MG63 (cell line): Measurements from ENCODE around the gene SCART1. TPM values are rescaled to one million over a fixed set of nuclear protein-coding genes. Genes with fewer than 3 reads are reported as not detected.
"Not testable (repeated sequence)": the region's sequence is repeated elsewhere in the genome, so short reads cannot be mapped to it uniquely, and the experiment has no call there.

Experiments used
- DNase-seq: peaks from one replicate; pipeline ENCODE4 v3.0.0-alpha.2; 2020
- H3K27me3 ChIP-seq: fragments of 250-450 bp; sonication (Bioruptor Pico); 2 replicates; pipeline ENCODE4 v1.5.1; 2020; ENCODE audit warnings: mild to moderate bottlenecking, moderate library complexity
- H3K36me3 ChIP-seq: fragments of 250-450 bp; sonication (Bioruptor Pico); 2 replicates; pipeline ENCODE4 v1.5.1; 2020; ENCODE audit warnings: mild to moderate bottlenecking, moderate library complexity
- H3K4me3 ChIP-seq: fragments of 250-450 bp; sonication (Bioruptor Pico); 2 replicates; pipeline ENCODE4 v1.5.1; 2020; ENCODE audit warnings: mild to moderate bottlenecking, moderate library complexity
- H3K9me3 ChIP-seq: fragments of 250-450 bp; sonication (Bioruptor Pico); 2 replicates; pipeline ENCODE4 v1.5.1; 2020; ENCODE audit warnings: mild to moderate bottlenecking, moderate library complexity
- total RNA-seq: library from RNA; depleted of rRNA; stranded (reverse); fragments of >200 nt; shearing (Covaris generic); gene quantifications from 2 replicates; pipeline ENCODE4 v1.2.3, GENCODE V29; 2014; ENCODE audit warnings: low replicate concordance

The SCART1 gene
- total RNA-seq, 1 experiment from 2014 or later = 1.5 TPM

GRCh38 chr10:133476641-133476990 lies 22.9 kb downstream of the SCART1 start:
- no peak overlapping the region for H3K4me3 ChIP-seq
- no peaks in the 10 kb centered on the region for H3K27me3 ChIP-seq
- H3K9me3 ChIP-seq = no peaks in the 10 kb centered on the region
- no peaks in the 10 kb centered on the region for H3K36me3 ChIP-seq
- DNase-seq = no peak

GRCh38 chr10:133481086-133481643 lies 27.4 kb downstream of the SCART1 start:
- H3K27me3 ChIP-seq = no peaks in the 10 kb centered on the region
- DNase-seq = no peak
- H3K36me3 ChIP-seq = no peaks in the 10 kb centered on the region; the same call in 1 of the 2 replicates
- peaks cover 7% of the 10 kb centered on the region; the same call in 1 of the 2 replicates for H3K9me3 ChIP-seq
- H3K4me3 ChIP-seq = no peak overlapping the region

GRCh38 chr10:133481657-133482056 lies 27.9 kb downstream of the SCART1 start:
- Histone ChIP-seq H3K9me3 (peaks cover 9% of the 10 kb centered on the region; the same call in 1 of the 2 replicates), H3K36me3 (no peaks in the 10 kb centered on the region; the same call in 1 of the 2 replicates), H3K27me3 (no peaks in the 10 kb centered on the region), H3K4me3 (no peak overlapping the region)
- no peak for DNase-seq

DNA sequence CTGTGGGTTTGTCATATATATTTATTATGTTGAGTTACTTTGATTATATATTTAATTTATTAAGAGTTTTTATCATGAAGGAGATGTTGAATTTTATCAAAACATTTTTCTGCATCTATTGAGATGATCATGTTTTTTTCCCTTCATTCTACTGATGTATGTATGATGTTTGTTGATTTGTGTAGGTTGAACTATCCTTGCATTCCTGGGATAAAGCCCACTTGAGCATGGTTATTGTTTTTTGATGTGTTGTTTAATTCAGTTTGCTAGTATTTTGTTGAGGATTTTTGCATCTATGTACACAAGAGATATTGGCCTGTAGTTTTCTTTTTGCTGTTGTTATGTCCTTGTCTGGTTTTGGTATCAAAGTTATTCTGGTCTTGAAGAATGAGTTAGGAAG lies 31.1 kb downstream of the SCART1 start:
- Histone ChIP-seq H3K36me3 (no peaks in the 10 kb centered on the region; the same call in 1 of the 2 replicates), H3K9me3 (peaks cover 13% of the 10 kb centered on the region), H3K4me3 (no peak overlapping the region), H3K27me3 (no peaks in the 10 kb centered on the region)
- no peak for DNase-seq

DNA sequence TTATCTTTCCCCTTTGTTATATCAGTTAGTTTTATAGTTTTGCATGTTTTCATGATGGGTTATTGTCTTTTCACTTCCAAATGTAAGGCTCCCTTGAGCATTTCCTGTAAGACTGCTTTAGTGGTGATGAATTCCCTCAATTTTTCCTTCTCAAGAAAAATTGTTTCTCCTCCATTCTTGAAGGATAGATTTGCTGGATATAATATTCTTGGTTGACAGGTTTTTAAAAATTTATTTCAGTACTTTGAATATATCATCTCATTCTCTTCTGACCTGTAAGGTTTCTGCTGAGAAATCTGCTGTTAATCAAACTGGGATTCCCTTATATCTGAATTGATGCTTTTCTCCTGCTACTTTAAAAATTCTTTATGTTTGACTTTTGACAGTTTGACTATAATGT lies 33.3 kb downstream of the SCART1 start:
- Histone ChIP-seq H3K9me3 (peaks cover 13% of the 10 kb centered on the region), H3K27me3 (no peaks in the 10 kb centered on the region), H3K4me3 (no peak overlapping the region), H3K36me3 (peaks cover 6% of the 10 kb centered on the region; the same call in 1 of the 2 replicates)
- DNase-seq = no peak

GRCh38 chr10:133488354-133488753 lies 34.6 kb downstream of the SCART1 start:
- no peak for DNase-seq
- H3K36me3 ChIP-seq = peaks cover 6% of the 10 kb centered on the region; the same call in 1 of the 2 replicates
- no peaks in the 10 kb centered on the region for H3K27me3 ChIP-seq
- peaks cover 13% of the 10 kb centered on the region for H3K9me3 ChIP-seq
- no peak overlapping the region for H3K4me3 ChIP-seq

DNA sequence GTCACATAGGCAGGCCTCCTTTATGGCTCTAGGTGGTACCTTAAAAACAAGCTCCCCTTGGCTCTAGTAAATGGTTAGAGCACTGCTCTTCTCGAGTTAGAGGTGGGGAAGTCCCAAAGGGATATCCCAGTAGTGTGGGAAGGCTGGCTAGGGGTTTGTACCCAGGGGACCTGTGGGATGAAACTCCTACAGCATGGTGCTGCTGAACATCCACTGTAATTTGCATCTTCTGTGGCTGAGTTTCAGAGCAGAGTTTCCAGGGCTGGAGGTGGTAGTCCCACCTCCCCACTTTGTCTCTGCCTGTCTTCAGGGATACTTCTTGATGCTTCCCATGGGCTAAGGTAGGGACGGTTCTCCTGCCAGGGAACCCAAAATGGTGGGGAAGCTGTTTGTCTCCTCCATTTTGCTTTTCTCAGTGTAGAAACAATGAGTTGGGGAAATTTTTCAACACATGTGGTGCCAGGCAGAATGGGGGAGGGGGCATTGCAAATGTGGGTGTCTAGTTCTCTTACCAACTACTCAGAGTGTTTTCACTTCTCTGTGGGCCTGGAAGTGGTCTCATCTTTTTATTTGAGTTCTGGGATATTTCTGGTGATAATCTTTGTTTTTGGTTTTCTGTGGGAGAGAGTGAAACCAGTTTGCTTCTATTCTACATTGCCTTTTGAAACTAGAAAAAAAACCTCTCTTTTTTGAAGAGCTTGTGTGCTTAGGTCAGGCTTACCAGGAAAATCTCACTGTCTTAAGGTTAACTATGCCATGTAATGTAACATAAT lies 36.3 kb downstream of the SCART1 start:
- Histone ChIP-seq H3K9me3 (peaks cover 13% of the 10 kb centered on the region), H3K36me3 (peaks cover 6% of the 10 kb centered on the region; the same call in 1 of the 2 replicates), H3K27me3 (no peaks in the 10 kb centered on the region), H3K4me3 (no peak overlapping the region)
- no peak for DNase-seq

DNA sequence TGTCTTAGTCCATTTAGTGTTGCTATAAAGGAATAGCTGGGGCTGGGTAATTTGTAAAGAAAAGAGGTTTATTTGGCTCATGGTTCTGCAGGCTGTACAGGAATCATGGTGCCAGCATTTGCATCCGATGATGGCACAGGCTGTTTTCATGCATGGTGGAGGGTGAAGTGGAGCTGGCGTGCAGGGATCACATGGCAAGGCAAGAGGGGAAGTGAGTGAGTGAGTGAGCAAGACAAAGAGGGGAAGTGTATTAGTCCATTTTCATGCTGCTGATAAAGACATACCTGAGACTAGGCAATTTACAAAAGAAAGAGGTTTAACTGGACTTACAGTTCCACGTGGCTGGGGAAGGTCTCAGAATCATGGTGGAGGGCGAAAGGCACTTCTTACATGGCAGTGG lies 39.8 kb downstream of the SCART1 start:
- H3K4me3 ChIP-seq, H3K27me3 ChIP-seq, DNase-seq, H3K36me3 ChIP-seq, H3K9me3 ChIP-seq: not testable (repeated sequence)

DNA sequence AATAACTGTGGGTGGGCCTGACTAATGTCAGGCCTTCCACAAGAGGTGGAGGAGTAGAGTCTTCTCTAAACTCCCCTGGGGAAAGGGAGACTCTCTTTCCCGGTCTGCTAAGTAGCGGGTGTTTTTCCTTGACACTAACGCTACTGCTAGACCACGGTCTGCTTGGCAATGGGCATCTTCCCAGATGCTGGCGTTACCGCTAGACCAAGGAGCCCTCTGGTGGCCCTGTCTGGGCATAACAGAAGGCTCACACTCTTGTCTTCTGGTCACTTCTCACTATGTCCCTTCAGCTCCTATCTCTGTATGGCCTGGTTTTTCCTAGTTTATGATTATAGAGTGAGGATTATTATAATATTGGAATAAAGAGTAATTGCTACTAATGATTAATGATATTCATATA lies 43.6 kb downstream of the SCART1 start:
- H3K27me3 ChIP-seq, H3K4me3 ChIP-seq, DNase-seq, H3K9me3 ChIP-seq, H3K36me3 ChIP-seq: not testable (repeated sequence)

DNA sequence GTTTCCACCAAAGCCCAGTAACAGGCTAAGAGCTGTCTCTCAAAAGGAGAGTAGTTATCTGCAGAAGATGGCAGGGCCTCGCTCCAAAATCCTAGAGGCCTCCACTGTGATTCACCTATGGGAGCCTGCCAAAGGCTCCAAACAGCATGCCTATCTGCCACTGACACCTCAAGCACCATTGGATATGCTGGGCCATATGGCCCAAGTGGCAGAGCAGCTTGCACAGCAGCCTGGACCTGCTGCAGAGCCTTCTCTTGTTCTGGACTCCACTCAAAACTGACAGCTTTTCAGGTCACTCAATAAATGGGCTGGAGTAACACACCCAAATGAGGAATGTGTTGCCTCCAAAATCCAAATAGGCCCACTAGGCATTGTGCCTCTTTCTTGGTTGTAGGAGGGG lies 45.4 kb downstream of the SCART1 start:
- not testable (repeated sequence) for H3K27me3 ChIP-seq, H3K36me3 ChIP-seq, H3K4me3 ChIP-seq, DNase-seq, H3K9me3 ChIP-seq

DNA sequence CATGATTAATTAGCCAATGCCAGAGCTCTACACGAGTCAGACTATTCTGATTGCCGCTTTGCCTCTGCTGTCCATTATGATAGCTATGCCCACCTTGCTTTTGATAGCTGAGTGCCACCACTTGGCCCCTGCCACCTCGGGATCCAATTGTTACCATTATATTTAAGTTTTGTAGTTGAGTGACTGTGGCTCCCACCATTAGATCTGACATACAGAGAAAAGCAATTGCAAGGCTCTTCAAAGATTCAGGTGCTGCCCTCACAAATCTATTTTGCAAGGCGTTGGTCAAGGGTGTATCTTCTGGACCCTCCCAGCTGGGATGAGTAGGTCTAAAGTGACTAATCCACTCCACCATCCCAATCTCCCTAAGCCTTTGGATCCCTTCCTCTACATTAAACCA lies 47.2 kb downstream of the SCART1 start:
- not testable (repeated sequence) for H3K27me3 ChIP-seq, H3K36me3 ChIP-seq, DNase-seq, H3K4me3 ChIP-seq, H3K9me3 ChIP-seq

DNA sequence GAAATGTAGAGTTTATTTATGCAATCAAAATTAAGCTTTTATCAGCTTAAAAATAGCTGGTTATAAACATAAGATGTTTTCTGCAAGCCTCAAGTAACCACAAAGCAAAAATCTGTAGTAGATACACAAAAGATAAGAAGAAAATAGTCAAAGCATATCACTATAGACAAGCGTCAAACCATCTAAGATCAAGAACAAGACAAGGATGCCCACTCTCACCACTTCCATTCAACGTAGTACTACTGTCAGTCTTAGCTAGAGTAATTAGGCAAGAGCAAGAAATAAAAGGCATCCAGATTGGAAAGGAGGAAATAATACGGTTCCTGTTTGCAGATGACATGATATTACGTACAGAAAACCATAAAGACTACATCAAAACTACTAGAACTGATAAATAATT lies 56.0 kb downstream of the SCART1 start:
- no peaks in the 10 kb centered on the region for H3K36me3 ChIP-seq
- DNase-seq = no peak
- H3K9me3 ChIP-seq = no peaks in the 10 kb centered on the region
- no peak overlapping the region for H3K4me3 ChIP-seq
- no peaks in the 10 kb centered on the region for H3K27me3 ChIP-seq

- Histone ChIP-seq H3K9me3 (no peaks in the 10 kb centered on the region), H3K27me3 (no peaks in the 10 kb centered on the region), H3K36me3 (no peaks in the 10 kb centered on the region), H3K4me3 (no peak overlapping the region)
- no peak for DNase-seq
Observed at GRCh38 chr10:133511408-133511807, 57.7 kb downstream of the SCART1 start.

GRCh38 chr10:133511907-133512528 lies 58.3 kb downstream of the SCART1 start:
- no peak for DNase-seq
- Histone ChIP-seq H3K36me3 (no peaks in the 10 kb centered on the region), H3K4me3 (no peak overlapping the region), H3K9me3 (no peaks in the 10 kb centered on the region), H3K27me3 (no peaks in the 10 kb centered on the region)

GRCh38 chr10:133515471-133515870 lies 61.7 kb downstream of the SCART1 start:
- no peak overlapping the region for H3K4me3 ChIP-seq
- H3K27me3 ChIP-seq = no peaks in the 10 kb centered on the region
- H3K36me3 ChIP-seq = no peaks in the 10 kb centered on the region
- no peak for DNase-seq
- peaks cover 2% of the 10 kb centered on the region; the same call in 1 of the 2 replicates for H3K9me3 ChIP-seq

DNA sequence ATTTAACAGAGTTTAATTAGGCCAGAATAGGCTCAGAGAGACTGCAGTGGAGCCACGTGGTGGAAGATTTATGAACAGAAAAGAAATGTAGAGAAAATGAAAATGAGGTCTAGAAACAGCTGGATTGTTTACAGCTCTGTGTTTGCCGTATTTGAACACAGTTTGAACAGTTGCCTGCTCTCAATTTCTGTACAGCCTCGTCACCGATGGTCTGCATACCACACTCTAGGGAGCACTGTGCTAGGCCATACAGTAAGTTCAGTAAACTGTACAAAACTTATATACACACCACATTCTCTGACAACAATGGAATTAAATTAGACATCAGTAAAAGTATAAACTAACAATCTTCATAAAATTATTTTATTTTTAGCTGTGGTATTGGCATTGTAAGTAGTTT lies 62.3 kb downstream of the SCART1 start:
- Histone ChIP-seq H3K36me3 (no peaks in the 10 kb centered on the region), H3K9me3 (peaks cover 2% of the 10 kb centered on the region; the same call in 1 of the 2 replicates), H3K27me3 (no peaks in the 10 kb centered on the region), H3K4me3 (no peak overlapping the region)
- DNase-seq = no peak

DNA sequence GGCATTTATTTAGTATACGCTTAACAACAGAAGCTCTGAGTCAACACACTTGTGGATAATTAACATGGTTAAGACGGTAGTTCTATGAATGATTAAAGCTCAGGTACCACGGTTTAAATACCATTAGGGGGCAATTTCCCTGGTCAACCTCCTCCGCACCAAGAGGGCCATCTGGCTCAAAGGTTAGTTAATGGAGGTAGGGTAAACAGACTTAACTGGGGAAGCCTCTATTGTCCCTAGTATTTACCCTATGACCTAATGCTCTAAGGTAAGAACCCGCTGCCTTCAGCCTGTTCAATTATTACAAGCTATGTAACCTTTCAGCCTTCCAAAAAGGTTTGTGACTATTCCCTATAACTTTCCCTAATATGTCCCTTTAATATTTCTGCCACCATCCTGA lies 64.8 kb downstream of the SCART1 start:
- not testable (repeated sequence) for H3K9me3 ChIP-seq, H3K36me3 ChIP-seq, DNase-seq, H3K27me3 ChIP-seq, H3K4me3 ChIP-seq
